ENCODE data around the gene STOX2. TPM values are rescaled to one million over a fixed set of nuclear protein-coding genes. Genes with fewer than 3 reads are reported as not detected.

The STOX2 gene
- total RNA-seq = not detected

GRCh38 chr4:183905081-183905592 lies at the start of gene STOX2:
STOX2 (plus strand) TSS chr4:183905307; CDS start chr4:183906791, 1,484 bp downstream.

Other genes starting within 250 kb of the STOX2 start
- 10 to 100 TPM; 11.1 to 12.0 TPM for gene RWDD4, start 246.1 kb upstream of the STOX2 start, total RNA-seq
- gene TRAPPC11, start 246.0 kb upstream of the STOX2 start, total RNA-seq = 10 to 100 TPM; 28.4 to 30.2 TPM